ACHN (cell line): Measurements from ENCODE around the gene NUDT22.
"Not testable (repeated sequence)": the region's sequence is repeated elsewhere in the genome, so short reads cannot be mapped to it uniquely, and the experiment has no call there.

Experiments
- DNase-seq: peaks from one replicate; pipeline ENCODE4 v3.0.0-alpha.2; 2015
- in situ Hi-C: cut with HindIII; loops from 2 replicates; pipeline ENCODE4 v1.10.0; 2017; ENCODE audit warnings: low sequenced_read_pairs, low pct_ligation_motif_present, low pct_unique_long_range_greater_than_20kb

NUDT22 gene

DNA sequence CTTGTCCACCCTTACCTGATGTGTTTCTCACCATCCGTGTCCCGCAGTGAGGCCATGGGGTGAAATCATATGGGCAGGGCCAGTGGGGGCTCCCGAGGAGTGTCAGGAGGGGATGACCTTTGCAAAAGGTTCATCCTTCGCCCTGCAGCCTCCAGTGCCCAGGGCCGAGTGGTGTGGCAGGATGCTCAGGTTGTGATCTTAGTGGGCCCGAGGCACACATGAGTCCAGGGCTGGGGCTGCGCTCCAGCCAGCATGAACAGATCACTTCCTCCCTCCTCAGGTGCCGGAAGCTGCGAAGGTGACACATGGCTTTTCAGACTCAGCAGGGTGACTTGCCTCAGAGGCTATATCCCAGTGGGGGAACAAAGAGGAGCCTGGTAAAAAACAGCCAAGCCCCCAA is 12.0 kb downstream of the NUDT22 start:
- DNase-seq: no peak

GRCh38 chr11:64238999-64239398 is 12.9 kb downstream of the NUDT22 start:
- in situ Hi-C loops: no loop called here

More for the DNA sequence above, 12.0 kb downstream of the NUDT22 start:
- in situ Hi-C loops: no loop called here

DNA sequence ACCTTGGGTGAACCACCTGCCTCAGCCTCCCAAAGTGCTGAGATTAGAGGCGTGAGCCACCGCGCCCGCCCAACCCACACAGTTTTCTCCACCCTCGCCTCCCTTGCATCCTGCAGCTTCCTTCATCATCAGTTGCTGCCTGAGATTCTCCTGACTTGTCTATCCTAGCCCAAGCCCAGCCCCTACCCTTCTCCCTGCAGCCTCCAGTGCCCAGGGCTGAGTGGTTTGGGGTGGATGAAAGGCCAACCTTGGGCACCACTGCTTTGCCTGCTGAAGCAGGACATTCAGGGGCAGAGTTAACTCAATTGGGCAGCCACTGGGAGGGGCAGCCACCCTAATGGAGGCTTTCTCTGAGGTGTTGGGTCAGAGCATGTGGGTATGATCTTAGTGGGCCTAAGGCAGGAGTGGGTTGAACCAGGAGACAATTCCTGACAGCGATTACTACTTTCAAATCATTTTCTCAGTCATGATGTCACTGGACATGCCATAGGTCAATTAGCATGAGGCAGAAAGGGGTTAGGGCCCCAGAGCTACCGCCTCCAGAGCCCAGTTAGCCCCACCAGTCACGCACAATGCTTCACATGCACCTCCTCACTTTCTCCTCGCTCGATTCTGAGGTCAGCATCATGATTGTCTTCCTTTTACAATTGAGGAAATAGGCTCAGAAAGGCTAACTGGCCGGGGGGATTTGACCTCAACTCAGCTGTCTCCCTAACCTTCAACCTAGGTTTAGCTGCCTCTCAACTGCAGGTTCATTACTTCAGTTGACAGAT is 13.8 kb downstream of the NUDT22 start:
- no peak for DNase-seq
- in situ Hi-C loops: no loop called here

More at GRCh38 chr11:64238999-64239398, 12.9 kb downstream of the NUDT22 start:
- no peak for DNase-seq

DNA sequence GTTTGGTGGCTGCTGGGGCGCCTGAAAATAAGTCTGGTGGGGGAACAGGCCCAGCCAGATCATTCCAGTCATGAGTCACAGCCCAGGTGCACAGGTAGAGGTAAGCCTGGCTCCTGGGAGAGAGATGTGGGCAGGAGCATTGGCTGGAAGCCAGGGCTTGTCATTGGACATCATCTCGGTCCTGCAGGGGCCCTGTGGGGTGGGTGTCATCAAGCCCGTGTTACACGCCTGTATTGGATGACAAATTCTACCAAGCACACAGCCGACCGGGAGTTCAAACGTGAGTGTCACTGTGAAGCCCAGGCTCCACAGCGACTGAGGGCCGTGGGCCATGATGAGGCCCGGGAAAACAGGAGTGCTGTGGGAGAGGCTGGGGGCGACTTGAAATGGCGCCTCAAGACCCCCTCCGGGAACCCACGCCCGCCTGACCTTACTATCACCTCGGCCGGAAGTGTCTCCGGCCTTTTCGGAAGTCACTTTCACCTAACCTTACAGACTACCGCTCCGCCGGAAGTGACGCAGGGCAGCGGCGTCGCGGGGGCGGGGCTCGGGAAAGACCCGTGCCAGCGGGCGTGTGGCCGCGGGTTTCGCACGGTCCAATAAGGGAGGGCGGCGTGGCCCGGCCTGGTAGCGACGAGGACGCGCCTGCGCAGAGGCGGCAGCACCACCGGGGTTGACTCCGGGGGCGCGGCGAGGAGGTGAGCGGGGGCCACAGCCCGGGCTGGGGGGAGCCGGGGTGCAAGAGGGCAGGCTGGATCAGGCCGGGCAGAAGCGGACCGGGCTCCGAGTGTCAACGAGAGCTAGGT is 14.6 kb downstream of the NUDT22 start, which contains the start of gene FKBP2:
Gene FKBP2 (plus strand): TSS at position 661 of the 806 bp plus-strand sequence. CDS start 1,293 bp downstream, outside the sequence.
- peak; percentile 94 for DNase-seq
- in situ Hi-C loops: no loop called here

DNA sequence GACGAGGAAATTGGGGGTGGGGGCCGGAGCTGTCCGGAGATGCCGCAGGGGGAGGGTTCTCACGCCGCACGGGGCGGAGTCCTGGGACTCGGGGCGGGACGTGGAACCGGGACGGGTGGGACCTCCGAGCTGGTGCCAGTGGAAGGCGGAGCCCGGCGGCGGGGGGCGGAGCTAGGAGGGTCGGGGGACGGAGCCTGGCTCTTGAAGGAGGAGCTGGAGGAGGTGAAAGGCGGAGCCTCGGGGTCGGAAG is 15.1 kb downstream of the NUDT22 start:
- in situ Hi-C loops: no loop called here
- peak; percentile 96 for DNase-seq

DNA sequence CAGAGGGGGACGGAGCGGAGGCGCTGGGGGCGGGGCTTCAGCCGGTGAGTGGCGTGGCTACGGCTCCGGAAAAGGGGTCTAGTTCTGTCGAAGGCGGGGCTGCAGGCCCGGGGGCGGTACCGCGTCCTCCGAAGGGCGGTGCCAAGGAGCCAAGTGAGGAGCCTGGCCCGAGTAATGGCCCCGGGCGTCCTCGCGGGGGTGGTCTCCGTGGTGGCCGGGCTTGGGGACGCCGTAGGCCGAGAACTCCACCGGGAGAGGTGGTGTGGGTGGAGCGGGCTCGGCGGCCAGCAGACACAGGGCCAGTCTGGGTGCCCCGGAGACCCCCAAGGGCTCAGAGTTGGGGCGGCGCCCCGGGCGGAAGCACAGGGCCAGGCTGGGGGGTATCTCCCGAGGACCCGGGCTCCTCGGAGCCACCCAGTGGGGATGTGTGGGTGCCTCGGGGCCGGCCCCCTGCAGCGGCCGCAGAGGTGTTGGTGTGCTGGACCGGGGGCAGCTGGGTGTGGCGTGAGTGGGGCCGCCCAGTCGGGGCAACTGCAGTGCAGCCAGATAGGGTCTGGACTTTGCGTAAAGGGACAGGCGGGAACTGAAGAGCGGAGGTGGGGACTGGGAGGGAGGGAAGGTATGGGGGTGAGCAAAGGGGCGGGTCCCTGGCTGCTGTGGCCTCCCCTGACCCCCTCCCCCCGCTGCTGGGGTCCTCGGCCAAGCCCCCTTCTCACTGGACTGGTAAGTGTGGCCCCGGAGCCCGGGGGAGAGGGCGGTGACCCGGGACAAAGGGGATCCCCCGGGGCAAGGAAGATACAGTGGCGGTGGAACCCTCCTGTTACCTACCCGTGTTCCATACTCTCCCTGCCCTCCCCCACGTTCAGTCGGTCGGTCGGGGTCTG is 15.7 kb downstream of the NUDT22 start:
- peak; percentile 55 for DNase-seq
- in situ Hi-C loops: no loop called here

DNA sequence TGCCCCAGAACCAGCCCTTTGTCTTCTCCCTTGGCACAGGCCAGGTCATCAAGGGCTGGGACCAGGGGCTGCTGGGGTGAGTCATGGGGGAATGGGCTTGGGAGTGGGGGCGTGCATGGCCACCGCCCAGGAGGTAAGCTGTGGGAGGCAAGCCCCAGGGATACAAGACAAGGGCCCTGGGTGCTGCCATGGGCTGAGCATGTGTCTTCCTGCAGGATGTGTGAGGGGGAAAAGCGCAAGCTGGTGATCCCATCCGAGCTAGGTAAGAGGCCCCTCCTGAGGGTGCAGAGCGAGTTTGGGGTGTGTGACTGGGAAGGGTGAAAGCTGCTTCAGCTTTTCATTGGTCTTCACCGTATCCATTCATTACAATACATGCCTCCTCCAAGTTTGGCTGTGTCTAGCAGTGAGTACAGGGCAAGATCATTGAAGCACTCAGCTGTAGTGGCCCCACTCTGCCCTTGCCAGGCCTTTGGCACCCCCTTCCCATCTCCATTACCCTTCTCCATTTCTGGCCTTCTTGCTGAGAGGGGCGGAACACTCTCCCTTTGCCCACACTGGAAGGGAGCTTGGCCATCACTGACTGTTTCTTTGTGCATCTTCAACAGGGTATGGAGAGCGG is 17.3 kb downstream of the NUDT22 start:
- in situ Hi-C loops: no loop called here
- no peak for DNase-seq

GRCh38 chr11:64244107-64244506 is 18.0 kb downstream of the NUDT22 start:
- in situ Hi-C loops: no loop called here
- no peak for DNase-seq

- in situ Hi-C loops: no loop called here
- no peak for DNase-seq
Measured at GRCh38 chr11:64244966-64245365, 18.9 kb downstream of the NUDT22 start.

DNA sequence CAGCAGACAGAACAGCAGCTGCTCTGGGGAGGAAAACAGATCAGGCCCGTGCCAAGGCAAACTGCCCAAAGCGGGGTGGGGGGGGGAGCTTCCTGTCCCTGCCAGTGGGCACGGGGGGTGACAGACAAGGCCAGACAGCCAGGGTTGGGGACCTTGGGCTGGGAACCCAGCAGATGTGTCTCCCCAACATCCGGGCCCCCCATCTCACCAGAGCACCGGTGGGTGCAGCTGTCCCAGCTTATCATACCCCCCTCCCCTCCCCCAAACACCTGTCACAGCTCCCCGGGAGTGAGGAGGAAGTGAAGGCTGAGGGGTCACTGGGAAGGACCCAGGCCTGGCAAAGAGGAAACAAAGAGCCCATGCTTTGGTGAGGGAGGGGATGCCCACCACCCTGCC is 19.3 kb downstream of the NUDT22 start:
- in situ Hi-C loops: no loop called here
- no peak for DNase-seq

- DNase-seq: peak; percentile 89
- in situ Hi-C loops: no loop called here
Measured at GRCh38 chr11:64245797-64246620, 19.9 kb downstream of the NUDT22 start.

DNA sequence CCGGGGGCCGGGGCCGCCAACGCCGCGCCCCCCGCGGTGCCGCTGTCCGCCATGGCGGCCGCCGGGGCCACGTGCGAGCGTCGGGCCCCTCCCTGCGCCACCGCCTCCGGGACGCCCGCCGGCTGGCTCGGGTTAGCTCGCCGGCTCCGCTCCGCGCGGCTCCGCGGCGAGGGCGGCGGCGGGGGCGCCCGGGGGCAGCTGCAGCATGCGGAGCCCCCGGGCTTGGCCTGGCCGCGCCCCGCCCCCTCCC is 20.5 kb downstream of the NUDT22 start:
- in situ Hi-C loops, DNase-seq: not testable (repeated sequence)

DNA sequence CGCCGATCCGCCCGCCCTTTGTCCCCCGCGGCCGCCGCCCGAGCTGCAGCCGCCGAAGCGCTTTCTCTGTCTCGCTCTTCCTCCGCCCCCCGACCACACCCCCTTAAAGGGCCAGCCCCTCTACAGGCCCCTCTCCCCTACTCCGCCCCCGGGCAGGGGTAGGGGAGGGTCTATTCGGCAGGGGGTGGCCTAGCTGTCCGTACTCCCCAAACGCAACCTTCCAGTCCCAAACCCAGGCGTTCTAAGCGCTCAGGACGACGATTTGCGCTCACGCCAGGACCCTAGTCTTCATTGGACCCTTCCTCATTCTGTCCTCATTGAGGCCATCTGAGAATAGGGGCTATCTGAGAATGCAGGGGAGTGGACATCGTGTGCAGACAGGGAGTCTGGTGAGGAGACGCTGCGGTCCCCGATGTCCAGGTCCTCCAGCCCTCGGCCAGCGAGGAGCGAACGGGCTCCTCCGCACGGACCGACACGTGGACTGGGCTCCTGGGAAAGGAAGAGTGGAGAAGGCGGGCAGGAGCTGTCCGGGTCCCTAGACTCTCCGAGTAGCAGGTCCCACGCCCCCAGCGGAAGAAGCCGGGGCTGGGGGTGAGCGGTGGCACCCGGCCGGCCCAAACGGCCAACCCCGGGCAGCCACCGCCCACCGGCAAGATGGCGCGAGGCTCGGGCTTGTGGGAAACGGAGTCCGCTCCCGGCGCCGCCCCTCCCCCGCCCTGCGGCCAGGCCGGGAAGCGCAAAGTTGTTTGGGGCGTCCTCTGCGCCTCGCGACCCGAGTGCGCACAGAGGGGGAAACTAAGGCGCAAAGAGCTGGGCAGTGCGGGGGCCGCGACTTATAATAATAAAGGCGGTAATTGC is 21.0 kb downstream of the NUDT22 start, which contains the start of gene PPP1R14B:
Gene PPP1R14B (minus strand): TSS at position 73 of the 858 bp plus-strand sequence. CDS start 270 bp downstream, outside the sequence.
- DNase-seq: peak; percentile 83
- in situ Hi-C loops: no loop called here

- DNase-seq: no peak
- in situ Hi-C loops: no loop called here
Measured at GRCh38 chr11:64247729-64248531, 21.9 kb downstream of the NUDT22 start.

- no peak for DNase-seq
- in situ Hi-C loops: no loop called here
Measured at GRCh38 chr11:64248578-64248977, 22.5 kb downstream of the NUDT22 start.

DNA sequence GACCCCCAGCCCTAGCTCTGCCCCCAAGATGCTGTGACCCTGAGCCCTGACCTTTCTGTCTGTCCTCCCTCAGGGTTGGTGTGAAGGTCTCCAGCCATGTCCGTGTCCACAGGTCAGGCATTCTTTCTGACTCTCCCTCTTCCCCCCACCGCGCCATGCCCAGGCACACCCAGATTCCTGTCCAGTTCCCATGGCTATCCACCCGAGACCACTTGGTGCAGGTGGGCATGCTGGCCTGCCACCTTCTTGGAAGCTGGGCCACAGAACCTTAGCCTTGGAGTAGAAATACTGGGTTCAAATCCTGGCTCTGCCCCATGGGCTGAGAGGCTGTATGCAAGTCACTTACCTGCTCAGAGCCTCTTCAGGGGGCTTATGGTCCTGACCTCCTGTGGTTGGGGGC is 23.0 kb downstream of the NUDT22 start:
- in situ Hi-C loops: no loop called here
- DNase-seq: no peak
